Panc1 (cell line): ENCODE data around the gene GALNT10. TPM values are rescaled to one million over a fixed set of nuclear protein-coding genes. Genes with fewer than 3 reads are reported as not detected.

Experiments used
- ATAC-seq: fragments of 200-7000 bp; cut with Tn5 transposase; 2 replicates; pipeline ENCODE4 v1.9.1; 2020; ENCODE audit warnings: mild to moderate bottlenecking, moderate library complexity
- BruUV-seq: library from RNA; stranded (reverse); fragments of 400-500 nt; replicated peaks from 2 replicates; lab custom pipeline; 2021; lab: Mats Ljungman, UMichigan
- CTCF ChIA-PET: fragments of 300-600 bp; sonication (Branson Sonifier 250); formaldehyde crosslinking; loops from one replicate; lab custom pipeline; 2022; ENCODE audit warnings: antibody characterized with exemption; lab: Charles Lee
- POLR2A ChIA-PET: fragments of 300-600 bp; sonication (Branson Sonifier 250); formaldehyde crosslinking; loops from one replicate; lab custom pipeline; 2022; ENCODE audit warnings: antibody characterized with exemption; lab: Charles Lee
- DNase-seq: peaks from one replicate; pipeline ENCODE4 v3.0.0-alpha.2; 2010; ENCODE audit warnings: low read depth, low spot score
- H3K27ac ChIP-seq: 2 replicates; pipeline ENCODE4 v1.5.1; 2011; ENCODE audit warnings: mild to moderate bottlenecking, low read length, inconsistent platforms
- H3K27me3 ChIP-seq: fragments of 200-500 bp; sonication (Bioruptor generic); 2 replicates; pipeline ENCODE4 v1.6.0; 2014; ENCODE audit warnings: low read length, inconsistent platforms; ENCODE audit not compliant: control insufficient read depth, insufficient read depth
- H3K36me3 ChIP-seq: fragments of 200-500 bp; sonication (Bioruptor generic); 2 replicates; pipeline ENCODE4 v1.5.1; 2014; ENCODE audit warnings: inconsistent platforms, mild to moderate bottlenecking, low read length, moderate library complexity; ENCODE audit not compliant: control insufficient read depth, insufficient read depth
- H3K4me1 ChIP-seq: 2 replicates; pipeline ENCODE4 v1.5.1; 2011; ENCODE audit warnings: inconsistent platforms, mild to moderate bottlenecking, low read length, moderate library complexity; ENCODE audit not compliant: control insufficient read depth, insufficient read depth
- H3K4me3 ChIP-seq, 2 experiments: 2 replicates each; pipeline ENCODE4 v1.5.1; 2011 to 2012; ENCODE audit warnings: low read depth in 2 of 2, low read length in 2 of 2, mild to moderate bottlenecking in 2 of 2, inconsistent platforms in 1 of 2, moderate library complexity in 1 of 2
- H3K9me3 ChIP-seq: fragments of 200-500 bp; sonication (Bioruptor generic); 2 replicates; pipeline ENCODE4 v1.5.1; 2014; ENCODE audit warnings: low read depth, mild to moderate bottlenecking, inconsistent platforms, low read length, moderate library complexity; ENCODE audit not compliant: control insufficient read depth, insufficient read depth
- POLR2AphosphoS5 ChIP-seq: IDR thresholded peaks from 2 replicates; pipeline ENCODE4 v1.6.1; 2012; ENCODE audit warnings: mild to moderate bottlenecking, low read depth, low read length, moderate library complexity
- SIN3A ChIP-seq: IDR thresholded peaks from 2 replicates; pipeline ENCODE4 v1.6.1; 2012; ENCODE audit warnings: low read depth, mild to moderate bottlenecking, low read length, moderate library complexity, borderline replicate concordance; ENCODE audit not compliant: insufficient read depth
- TCF7L2 ChIP-seq: IDR thresholded peaks from 2 replicates; pipeline ENCODE4 v1.6.1; 2011; ENCODE audit warnings: mild to moderate bottlenecking, low read depth, low read length, inconsistent platforms
- in situ Hi-C: cut with HindIII; loops from 2 replicates; pipeline ENCODE4 v1.10.0; 2016; ENCODE audit warnings: low sequenced_read_pairs, low pct_unique_long_range_greater_than_20kb
- intact Hi-C: fragments of 100-400 bp; cut with micrococcal nuclease; formaldehyde crosslinking; loops from one replicate; pipeline ENCODE4 v1.10.0; 2022; ENCODE audit not compliant: unreplicated experiment
- total RNA-seq: library from RNA; stranded (reverse); gene quantifications from one replicate; pipeline ENCODE4 v1.2.1, GENCODE V29; 2021; ENCODE audit not compliant: unreplicated experiment
- TF ChIP-seq, protein P1 (sequence below), 2 experiments: IDR thresholded peaks; 2 replicates each; pipeline ENCODE4 v1.6.1; 2011 to 2012; ENCODE audit warnings: low read depth in 2 of 2, control low read depth in 1 of 2, low read length in 1 of 2, mild to moderate bottlenecking in 1 of 2, moderate library complexity in 1 of 2; ENCODE audit not compliant: insufficient read depth in 1 of 2
- TF ChIP-seq, protein P2 (sequence below): fragments of 450-650 bp; IDR thresholded peaks from 2 replicates; pipeline ENCODE4 v1.5.1; 2017; ENCODE audit warnings: mild to moderate bottlenecking

The GALNT10 gene
- total RNA-seq, 1 experiment from 2014 or later, result 50.5 TPM

DNA sequence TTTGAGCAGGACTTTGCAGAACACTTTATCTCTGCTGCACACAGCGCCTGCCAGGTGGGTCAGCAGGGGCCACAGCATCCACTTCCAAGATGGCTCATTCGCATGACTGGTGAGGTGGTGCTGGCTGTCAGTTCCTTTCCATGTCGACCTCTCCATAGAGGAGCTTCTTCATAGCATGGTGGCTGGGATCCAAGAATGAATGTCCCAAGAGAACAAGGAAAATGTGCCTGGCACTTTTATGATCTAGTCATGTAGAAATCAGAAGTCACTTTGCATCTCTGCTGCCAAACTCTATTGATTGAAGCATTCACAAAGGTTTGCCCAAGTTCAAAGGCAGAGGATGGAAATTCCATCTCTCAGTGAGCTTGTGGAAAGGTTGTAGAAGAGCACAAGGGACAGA lies 85.0 kb downstream of the GALNT10 start:
- ATAC-seq, result no peak
- intact Hi-C loops (no loop called here), in situ Hi-C loops (no loop called here)
- Histone ChIP-seq H3K4me3 (no peak overlapping the region), H3K4me1 (0 out of 2 replicates have a peak, but pooled peaks cover 9% of the 10 kb centered on the region), H3K27ac (no peak overlapping the region), H3K36me3 (no peaks in the 10 kb centered on the region), H3K9me3 (no peaks in the 10 kb centered on the region), H3K27me3 (no peaks in the 10 kb centered on the region)
- ChIA-PET POLR2A (no interaction called here), CTCF (no interaction called here)
- no peak for DNase-seq
- BruUV-seq, result no TSS peak
- TF ChIP-seq TCF7L2 (no peak), SIN3A (no peak), POLR2AphosphoS5 (no peak)
- TF ChIP-seq, protein P1, sequence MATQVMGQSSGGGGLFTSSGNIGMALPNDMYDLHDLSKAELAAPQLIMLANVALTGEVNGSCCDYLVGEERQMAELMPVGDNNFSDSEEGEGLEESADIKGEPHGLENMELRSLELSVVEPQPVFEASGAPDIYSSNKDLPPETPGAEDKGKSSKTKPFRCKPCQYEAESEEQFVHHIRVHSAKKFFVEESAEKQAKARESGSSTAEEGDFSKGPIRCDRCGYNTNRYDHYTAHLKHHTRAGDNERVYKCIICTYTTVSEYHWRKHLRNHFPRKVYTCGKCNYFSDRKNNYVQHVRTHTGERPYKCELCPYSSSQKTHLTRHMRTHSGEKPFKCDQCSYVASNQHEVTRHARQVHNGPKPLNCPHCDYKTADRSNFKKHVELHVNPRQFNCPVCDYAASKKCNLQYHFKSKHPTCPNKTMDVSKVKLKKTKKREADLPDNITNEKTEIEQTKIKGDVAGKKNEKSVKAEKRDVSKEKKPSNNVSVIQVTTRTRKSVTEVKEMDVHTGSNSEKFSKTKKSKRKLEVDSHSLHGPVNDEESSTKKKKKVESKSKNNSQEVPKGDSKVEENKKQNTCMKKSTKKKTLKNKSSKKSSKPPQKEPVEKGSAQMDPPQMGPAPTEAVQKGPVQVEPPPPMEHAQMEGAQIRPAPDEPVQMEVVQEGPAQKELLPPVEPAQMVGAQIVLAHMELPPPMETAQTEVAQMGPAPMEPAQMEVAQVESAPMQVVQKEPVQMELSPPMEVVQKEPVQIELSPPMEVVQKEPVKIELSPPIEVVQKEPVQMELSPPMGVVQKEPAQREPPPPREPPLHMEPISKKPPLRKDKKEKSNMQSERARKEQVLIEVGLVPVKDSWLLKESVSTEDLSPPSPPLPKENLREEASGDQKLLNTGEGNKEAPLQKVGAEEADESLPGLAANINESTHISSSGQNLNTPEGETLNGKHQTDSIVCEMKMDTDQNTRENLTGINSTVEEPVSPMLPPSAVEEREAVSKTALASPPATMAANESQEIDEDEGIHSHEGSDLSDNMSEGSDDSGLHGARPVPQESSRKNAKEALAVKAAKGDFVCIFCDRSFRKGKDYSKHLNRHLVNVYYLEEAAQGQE (IDR thresholded peaks at IDR 0.05; ENCODE audit: insufficient read depth in 1 of 2, low read depth in 2 of 2, low read length in 1 of 2), result no peak

DNA sequence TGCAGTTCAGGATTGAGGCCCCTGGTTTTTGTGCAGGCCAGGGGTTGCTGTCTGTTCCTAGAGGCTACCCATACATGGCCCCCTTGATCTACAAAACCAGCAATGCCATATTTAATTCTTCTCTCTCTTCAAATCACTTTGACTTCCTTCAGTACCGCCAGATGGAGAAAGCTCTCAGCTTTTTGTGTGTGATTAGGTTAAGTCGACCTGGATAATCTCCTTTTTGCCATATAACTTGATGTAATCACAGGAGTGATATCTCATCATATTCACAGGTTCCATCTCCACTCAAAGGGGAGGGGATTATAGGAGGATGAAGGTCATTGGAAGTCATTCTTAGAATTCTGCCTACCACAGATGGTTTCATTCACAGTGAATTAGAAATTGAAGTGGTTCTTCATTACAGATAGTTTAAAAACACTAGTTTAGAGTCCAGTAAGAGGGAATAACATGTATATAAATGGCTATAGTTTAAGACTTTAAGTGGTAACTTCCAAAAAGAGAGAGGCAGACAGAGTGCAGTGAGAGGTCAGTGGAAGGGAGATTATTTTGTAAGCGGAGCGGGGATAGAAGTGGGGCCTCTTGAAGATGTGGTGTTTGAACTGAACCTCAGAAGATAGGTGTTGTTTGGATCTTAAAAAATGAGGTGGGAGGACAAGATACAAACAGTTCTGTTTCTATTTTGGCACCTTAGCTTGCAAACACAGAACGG lies 85.9 kb downstream of the GALNT10 start:
- Histone ChIP-seq H3K4me3 (no peak overlapping the region), H3K9me3 (no peaks in the 10 kb centered on the region), H3K4me1 (0 out of 2 replicates have a peak, but pooled peaks cover 9% of the 10 kb centered on the region), H3K27me3 (no peaks in the 10 kb centered on the region), H3K36me3 (no peaks in the 10 kb centered on the region), H3K27ac (no peak overlapping the region)
- ChIA-PET POLR2A (no interaction called here), CTCF (no interaction called here)
- intact Hi-C loops (no loop called here), in situ Hi-C loops (no loop called here)
- no TSS peak for BruUV-seq
- DNase-seq (no peak), ATAC-seq (no peak)
- TF ChIP-seq SIN3A (no peak), TCF7L2 (no peak), POLR2AphosphoS5 (no peak)
- TF ChIP-seq, protein P2, sequence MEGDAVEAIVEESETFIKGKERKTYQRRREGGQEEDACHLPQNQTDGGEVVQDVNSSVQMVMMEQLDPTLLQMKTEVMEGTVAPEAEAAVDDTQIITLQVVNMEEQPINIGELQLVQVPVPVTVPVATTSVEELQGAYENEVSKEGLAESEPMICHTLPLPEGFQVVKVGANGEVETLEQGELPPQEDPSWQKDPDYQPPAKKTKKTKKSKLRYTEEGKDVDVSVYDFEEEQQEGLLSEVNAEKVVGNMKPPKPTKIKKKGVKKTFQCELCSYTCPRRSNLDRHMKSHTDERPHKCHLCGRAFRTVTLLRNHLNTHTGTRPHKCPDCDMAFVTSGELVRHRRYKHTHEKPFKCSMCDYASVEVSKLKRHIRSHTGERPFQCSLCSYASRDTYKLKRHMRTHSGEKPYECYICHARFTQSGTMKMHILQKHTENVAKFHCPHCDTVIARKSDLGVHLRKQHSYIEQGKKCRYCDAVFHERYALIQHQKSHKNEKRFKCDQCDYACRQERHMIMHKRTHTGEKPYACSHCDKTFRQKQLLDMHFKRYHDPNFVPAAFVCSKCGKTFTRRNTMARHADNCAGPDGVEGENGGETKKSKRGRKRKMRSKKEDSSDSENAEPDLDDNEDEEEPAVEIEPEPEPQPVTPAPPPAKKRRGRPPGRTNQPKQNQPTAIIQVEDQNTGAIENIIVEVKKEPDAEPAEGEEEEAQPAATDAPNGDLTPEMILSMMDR, result no peak
- TF ChIP-seq, protein P1 (IDR thresholded peaks at IDR 0.05; ENCODE audit: insufficient read depth in 1 of 2, low read depth in 2 of 2, low read length in 1 of 2), result no peak
